Stimulated activated CD4-positive, alpha-beta T cell treated with anti-CD3 and anti-CD28 coated beads, Interleukin-1b, Interleukin-23, amount 100 ng/mL, for 4 hours (primary cell): ENCODE measurements around the gene NUTM2B.
"Not testable (repeated sequence)": the region's sequence is repeated elsewhere in the genome, so short reads cannot be mapped to it uniquely, and the experiment has no call there.

Experiments
- DNase-seq, 2 donors: peaks; one replicate each; pipeline ENCODE4 v3.0.0-alpha.2; 2020; ENCODE audit warnings: low read depth in 2 of 2

The NUTM2B gene

DNA sequence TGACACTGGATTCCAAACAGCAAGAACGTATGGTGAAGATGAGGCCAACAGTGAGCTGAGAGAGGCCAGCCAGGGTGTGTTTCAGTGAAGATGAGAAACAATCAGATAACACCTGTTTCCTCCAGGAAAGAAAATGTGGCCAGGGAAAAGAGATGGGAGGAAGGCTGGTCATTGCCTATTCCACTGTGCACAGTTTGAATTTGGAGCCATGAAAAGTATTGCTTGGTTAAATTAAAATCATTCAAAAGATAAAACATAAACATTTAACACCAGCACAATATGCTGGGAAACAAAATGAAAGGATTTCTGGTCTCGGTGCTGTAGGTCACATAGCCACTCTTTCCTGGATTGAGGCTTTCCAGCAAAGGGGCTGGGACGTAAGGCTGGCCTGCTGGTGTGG lies at the start of gene NUTM2B:
NUTM2B (plus strand) TSS at position 301 of the 400 bp plus-strand sequence. CDS start 383 bp downstream, outside the sequence.
- DNase-seq, result not testable (repeated sequence)

DNA sequence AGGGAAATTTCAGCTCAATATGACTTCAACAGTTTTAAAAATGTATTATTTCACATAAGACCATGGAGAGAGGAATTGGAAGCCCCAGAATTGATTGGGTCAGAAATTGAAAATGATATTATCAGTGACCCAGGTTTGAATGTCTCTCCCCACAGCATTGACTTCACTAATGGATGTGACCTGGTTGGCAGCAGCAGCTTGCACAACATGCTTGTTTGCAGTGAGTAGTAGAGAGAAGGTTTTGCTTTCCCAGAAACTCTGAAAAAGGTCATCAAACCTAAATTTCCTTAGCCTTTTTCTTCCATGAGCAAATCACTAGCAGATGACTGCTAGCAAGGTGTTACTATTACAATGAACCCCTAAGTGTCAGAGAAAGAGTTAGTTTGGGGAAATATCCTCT lies 39.7 kb upstream of the NUTM2B start:
- not testable (repeated sequence) for DNase-seq

- DNase-seq, result not testable (repeated sequence)
Measured at GRCh38 chr10:79664686-79665085, 38.3 kb upstream of the NUTM2B start.

- DNase-seq, result not testable (repeated sequence)
Measured at GRCh38 chr10:79669248-79669788, 33.7 kb upstream of the NUTM2B start.

GRCh38 chr10:79674878-79675277 lies 28.1 kb upstream of the NUTM2B start:
- DNase-seq, result not testable (repeated sequence)

GRCh38 chr10:79683026-79683883 lies 19.8 kb upstream of the NUTM2B start:
- not testable (repeated sequence) for DNase-seq

- not testable (repeated sequence) for DNase-seq
Measured at GRCh38 chr10:79683884-79684720, 18.9 kb upstream of the NUTM2B start.

- DNase-seq, result peak; percentile 19 to 30
Measured at GRCh38 chr10:79685044-79685685, 17.9 kb upstream of the NUTM2B start.

- DNase-seq, result not testable (repeated sequence)
Measured at GRCh38 chr10:79686595-79686994, 16.4 kb upstream of the NUTM2B start.

GRCh38 chr10:79687406-79688150 lies 15.4 kb upstream of the NUTM2B start:
- not testable (repeated sequence) for DNase-seq

DNA sequence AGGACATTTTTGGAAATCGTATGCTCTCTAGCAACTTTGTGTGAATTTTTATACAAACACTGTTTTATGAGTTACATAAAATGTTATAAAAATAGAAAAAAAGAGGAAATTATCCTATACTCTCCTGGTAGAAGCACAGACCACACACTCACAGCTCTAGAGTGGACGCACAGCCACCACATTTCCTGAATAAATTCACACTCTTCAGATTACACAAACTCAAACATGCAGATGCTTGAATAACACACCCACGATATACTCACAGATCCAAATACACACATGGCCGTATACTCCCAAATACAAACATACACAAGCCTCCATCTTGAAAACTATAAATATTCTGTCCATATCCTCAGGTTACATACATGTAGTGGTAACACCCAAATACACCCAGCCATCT lies 14.2 kb upstream of the NUTM2B start:
- not testable (repeated sequence) for DNase-seq

- DNase-seq, result not testable (repeated sequence)
Measured at GRCh38 chr10:79696596-79696995, 6.4 kb upstream of the NUTM2B start.

- DNase-seq, result not testable (repeated sequence)
Measured at GRCh38 chr10:79697141-79697540, 5.9 kb upstream of the NUTM2B start.

DNA sequence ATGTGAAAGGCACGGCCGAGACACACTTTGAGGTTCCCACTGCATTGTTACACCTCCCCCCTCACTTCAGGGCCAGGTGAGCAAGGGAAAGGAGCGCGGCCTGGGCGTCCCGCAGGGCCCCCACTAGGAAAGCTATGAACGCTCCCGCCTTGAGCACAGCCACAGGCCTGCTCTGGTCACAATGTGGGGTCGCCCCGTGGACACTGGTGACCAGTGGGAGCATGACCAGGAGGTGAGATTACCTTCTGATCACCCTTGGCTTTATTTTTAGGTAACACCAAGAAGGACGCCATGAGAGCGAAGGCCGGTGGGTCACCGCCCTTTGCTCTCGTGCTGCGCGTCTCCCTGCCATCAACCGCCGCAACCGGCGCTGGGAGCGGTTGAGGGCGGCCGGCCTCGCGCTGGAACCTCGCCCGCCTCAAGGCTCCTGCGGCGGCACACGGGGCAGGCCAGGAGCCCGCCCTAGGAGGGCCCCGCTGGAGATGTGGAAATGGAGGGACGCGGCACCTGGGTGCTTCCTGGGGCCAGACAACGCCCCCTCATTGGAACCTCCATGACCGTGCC lies 2.6 kb upstream of the NUTM2B start:
- DNase-seq, result not testable (repeated sequence)

DNA sequence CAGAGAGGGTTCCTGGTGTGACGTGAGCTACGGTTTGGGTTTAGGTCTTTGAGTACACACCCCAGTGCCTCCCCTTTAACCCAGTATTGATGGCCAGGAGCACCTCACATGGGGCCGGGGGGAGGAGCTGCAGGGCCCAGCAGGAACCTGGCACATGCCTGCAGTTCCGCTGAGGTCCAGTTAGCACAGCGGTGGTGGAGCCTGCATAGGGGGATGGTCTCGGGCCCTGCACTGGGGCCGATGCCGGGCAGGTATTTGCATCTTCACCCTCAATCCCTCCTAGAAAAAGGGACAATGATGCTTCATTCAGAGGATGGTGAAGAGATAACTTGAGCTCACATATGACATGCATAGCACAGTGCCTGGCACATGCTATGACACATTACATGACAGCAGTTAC lies 4.0 kb downstream of the NUTM2B start:
- DNase-seq, result not testable (repeated sequence)

DNA sequence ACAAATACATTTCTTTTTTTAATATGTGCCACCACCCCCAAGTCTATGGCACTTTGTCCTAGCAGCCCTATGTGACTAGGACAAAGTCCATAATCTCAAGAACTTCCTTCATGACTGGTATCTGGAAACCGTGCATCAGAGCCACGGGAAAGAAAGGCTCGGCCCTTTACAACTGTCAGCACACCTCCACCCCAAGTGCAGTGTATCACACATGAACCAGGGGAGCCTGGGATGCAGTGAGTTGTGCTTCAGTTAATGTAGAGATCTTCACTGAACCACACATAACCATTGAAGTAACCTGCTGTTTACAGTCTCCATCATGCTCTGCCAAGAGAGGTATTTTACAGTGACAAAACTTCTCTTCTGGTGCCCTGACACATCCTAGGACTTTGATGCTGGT lies 11.9 kb downstream of the NUTM2B start:
- DNase-seq, result not testable (repeated sequence)

DNA sequence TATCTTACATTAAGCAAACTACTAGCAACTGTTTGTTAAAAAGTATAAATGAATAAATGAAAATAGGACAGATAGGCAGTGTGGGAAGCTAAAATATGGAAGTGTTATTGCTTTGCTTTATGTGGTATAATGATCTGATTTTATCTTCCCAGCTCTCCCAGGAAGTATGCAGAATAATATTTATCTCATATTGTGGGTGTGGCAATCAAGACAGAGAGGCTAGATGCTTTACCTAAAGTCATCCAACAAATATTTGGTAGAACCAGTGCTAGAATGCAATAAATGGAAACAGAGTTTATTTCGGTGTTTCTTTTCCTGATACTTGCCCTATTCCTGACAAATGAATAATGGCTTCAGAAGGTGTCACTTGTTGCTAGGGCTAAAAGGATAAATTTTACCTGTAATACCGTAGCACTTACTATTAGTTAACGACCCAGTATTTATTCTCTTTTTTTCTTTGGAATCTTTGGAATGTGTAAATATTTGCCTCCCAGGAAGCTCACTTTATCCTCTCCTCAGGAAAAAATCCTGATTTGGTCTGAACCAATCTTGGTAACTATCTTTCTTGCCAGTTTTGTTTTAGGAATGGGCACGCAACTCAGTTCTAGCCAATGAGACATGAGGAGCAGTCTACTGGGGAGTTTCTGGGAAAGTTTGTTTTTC lies 14.0 kb downstream of the NUTM2B start:
- not testable (repeated sequence) for DNase-seq

GRCh38 chr10:79720000-79720399 lies 17.0 kb downstream of the NUTM2B start:
- not testable (repeated sequence) for DNase-seq

DNA sequence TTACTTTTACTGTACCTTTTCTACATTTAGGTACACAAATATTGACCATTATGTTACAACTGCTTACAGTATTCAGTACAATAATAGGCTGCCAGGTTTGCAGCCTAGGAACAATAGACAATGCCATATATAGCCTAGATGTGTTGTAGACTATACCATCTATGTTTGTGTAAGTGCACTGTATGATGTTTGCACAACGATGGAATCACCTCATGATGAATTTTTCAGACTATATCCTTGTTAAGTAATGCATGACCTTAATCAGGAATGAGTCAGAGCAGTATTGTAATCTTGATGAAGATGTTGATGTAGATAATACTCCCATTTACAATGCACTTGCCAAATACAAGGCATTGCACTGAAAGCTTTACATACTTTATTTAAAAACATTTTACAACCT lies 23.6 kb downstream of the NUTM2B start:
- DNase-seq, result not testable (repeated sequence)

- DNase-seq, result not testable (repeated sequence)
Measured at GRCh38 chr10:79744844-79745243, 41.8 kb downstream of the NUTM2B start.
